ENCODE measurements around the gene ECSIT.

The ECSIT gene

GRCh38 chr19:11495481-11495880 lies 33.5 kb downstream of the ECSIT start:
- H3K27me3 ChIP-seq = no peaks in the 10 kb centered on the region
- DNase-seq = no peak
- no peak overlapping the region for H3K27ac ChIP-seq
- no peaks in the 10 kb centered on the region for H3K9me3 ChIP-seq
- intact Hi-C loops (cut with DNase I; ENCODE audit: low total_unique reads) = no loop called here
- H3K4me3 ChIP-seq = no peak overlapping the region
- no peaks in the 10 kb centered on the region for H3K4me1 ChIP-seq
- TF ChIP-seq, protein P1, sequence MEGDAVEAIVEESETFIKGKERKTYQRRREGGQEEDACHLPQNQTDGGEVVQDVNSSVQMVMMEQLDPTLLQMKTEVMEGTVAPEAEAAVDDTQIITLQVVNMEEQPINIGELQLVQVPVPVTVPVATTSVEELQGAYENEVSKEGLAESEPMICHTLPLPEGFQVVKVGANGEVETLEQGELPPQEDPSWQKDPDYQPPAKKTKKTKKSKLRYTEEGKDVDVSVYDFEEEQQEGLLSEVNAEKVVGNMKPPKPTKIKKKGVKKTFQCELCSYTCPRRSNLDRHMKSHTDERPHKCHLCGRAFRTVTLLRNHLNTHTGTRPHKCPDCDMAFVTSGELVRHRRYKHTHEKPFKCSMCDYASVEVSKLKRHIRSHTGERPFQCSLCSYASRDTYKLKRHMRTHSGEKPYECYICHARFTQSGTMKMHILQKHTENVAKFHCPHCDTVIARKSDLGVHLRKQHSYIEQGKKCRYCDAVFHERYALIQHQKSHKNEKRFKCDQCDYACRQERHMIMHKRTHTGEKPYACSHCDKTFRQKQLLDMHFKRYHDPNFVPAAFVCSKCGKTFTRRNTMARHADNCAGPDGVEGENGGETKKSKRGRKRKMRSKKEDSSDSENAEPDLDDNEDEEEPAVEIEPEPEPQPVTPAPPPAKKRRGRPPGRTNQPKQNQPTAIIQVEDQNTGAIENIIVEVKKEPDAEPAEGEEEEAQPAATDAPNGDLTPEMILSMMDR (IDR thresholded peaks at IDR 0.05) = no peak
- peaks cover 30 to 84% (median 59%) of the 10 kb centered on the region in 3 donors for H3K36me3 ChIP-seq

DNA sequence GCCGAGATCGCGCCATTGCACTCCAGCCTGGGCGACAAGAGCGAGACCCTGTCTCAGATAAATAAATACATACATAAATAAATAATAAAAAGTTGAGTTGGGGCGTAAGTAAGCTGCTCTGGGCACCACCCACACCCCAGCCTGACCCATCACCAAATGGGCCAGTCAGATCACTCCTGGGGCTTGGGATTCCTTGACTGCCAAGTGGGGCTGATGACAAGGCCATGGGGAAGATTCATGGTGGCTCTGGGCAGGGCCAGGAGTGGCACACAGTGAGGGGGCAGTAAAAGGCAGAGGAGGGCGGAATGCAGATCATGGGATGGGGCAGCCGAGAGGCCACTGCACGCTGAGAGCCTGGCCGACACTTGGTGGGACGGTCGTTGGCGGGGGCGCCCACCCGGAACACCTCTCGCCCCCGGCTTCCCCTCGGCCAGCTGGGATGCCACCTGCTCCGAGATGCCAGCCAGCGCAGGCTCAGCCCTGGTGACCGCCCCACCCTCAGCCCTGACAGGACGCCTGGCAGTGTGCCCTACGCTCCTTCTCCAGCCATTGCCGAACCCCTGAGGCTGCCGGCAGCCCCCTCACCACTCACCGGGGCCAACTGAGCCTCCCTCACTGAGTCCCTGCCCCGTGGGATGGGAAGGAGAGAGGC lies 34.2 kb downstream of the ECSIT start:
- H3K27me3 ChIP-seq = no peaks in the 10 kb centered on the region
- no peaks in the 10 kb centered on the region for H3K9me3 ChIP-seq
- intact Hi-C loops (cut with DNase I; ENCODE audit: low total_unique reads) = no loop called here
- H3K4me3 ChIP-seq = no peak overlapping the region
- DNase-seq = no peak
- no peaks in the 10 kb centered on the region for H3K4me1 ChIP-seq
- TF ChIP-seq, protein P1 (IDR thresholded peaks at IDR 0.05) = no peak
- H3K27ac ChIP-seq = no peak overlapping the region
- H3K36me3 ChIP-seq = peaks cover 34 to 87% (median 64%) of the 10 kb centered on the region in 3 donors

DNA sequence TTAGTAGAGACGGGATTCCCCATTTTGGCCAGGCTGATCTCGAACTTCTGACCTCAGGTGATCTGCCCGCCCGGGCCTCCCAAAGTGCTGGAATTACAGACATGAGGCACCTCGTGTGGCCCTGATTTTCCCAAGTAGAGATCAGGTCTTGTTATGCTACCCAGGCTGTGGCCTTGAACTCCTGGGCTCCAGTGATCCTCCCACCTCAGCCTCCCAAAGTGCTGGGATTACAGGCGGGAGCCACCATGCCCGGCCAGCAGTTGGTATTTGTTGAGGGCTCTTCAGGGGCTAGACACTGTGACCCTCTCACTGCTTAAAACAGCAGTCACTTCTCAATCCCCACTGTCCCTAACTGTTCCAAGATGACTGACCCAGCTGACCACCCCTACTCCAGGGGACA lies 39.6 kb downstream of the ECSIT start:
- Histone ChIP-seq H3K27me3 (peaks cover under 1 to 31% of the 10 kb centered on the region in 2 donors), H3K36me3 (peaks cover 24 to 93% (median 62%) of the 10 kb centered on the region in 3 donors), H3K4me3 (no peak overlapping the region), H3K27ac (no peak overlapping the region), H3K4me1 (no peaks in the 10 kb centered on the region), H3K9me3 (no peaks in the 10 kb centered on the region)
- intact Hi-C loops (cut with DNase I; ENCODE audit: low total_unique reads) = no loop called here
- DNase-seq = no peak
- TF ChIP-seq, protein P1 (IDR thresholded peaks at IDR 0.05) = no peak

DNA sequence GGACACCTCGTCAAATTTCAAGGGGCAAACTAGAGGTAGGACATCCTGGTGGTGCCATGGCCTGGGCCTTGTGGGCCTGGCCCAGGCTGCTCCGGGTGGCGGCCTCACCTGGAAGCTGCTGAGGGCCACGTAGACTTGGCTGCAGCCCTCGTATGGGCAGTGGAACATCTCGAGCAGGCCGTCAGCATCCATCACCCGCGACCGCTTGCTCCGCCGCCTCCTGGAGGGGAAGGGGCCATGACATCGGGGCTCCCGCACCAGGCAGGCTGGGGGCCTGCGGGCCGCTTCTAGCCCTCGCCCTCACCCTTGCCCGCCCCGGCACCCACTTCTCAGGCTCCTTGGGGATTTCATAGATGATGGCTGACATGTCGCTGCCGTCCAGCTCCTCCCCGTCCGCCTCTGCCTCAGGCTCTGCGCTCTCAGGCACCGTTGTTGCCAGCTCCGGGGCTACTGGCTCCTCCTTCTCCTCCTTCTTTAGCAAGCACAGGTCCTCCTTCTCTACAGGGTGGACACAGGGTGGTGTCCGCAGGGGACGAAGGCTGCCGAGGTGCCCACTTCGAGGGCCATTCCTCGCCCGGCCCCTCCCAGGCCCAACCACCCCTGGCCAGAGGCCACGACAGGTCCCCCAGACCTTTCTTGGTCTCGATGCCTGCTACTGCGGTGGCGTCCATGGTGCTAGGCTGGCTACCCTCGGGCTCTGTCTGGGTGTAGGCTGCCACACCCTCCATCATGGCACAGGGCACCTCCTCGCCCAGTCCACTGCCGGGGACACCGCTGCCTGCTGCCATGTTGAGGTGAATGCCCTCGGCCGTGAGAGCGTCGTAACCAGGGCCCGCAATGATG lies 42.1 kb downstream of the ECSIT start:
- Histone ChIP-seq H3K27ac (no peak overlapping the region), H3K4me1 (peaks cover 8 to 15% (median 13%) of the 10 kb centered on the region in 4 donors), H3K4me3 (no peak overlapping the region), H3K27me3 (peaks cover 13 to 56% of the 10 kb centered on the region in 2 donors), H3K9me3 (no peaks in the 10 kb centered on the region), H3K36me3 (peaks cover 32 to 82% (median 53%) of the 10 kb centered on the region in 3 donors)
- TF ChIP-seq, protein P1 (IDR thresholded peaks at IDR 0.05) = no peak
- no peak for DNase-seq
- intact Hi-C loops (cut with DNase I; ENCODE audit: low total_unique reads) = no loop called here

DNA sequence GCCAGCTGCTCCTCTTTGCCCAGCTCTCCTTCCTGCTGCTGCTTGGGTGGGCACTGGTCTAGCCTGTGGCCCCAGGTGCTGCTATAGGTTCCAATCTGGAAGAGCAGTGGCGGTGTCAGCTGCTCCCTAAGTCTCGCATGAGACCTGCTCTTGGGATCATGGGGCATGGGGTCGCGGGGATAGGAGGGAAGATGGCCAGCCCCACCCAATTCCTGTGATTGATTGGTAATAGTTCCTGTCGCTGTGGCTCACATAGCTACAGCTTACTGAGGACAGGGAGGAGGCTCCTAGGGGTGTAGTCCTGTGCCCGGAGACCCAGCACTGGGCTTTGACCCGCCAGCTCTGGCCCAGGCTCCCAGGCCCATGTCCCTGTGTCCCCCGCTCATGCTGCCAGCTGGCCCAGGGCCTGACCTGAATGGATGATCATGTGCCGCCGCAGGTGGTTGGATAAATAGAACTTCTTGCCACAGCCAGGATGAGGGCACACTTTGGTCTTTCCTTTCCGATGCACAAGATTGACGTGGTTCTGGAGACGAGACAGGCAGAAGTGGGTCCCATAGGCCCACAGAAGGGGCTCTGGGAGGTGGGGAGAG lies 43.6 kb downstream of the ECSIT start:
- intact Hi-C loops (cut with DNase I; ENCODE audit: low total_unique reads) = no loop called here
- peaks cover 23 to 68% (median 44%) of the 10 kb centered on the region in 3 donors for H3K36me3 ChIP-seq
- H3K27ac ChIP-seq = no peak overlapping the region
- no peak overlapping the region for H3K4me3 ChIP-seq
- no peaks in the 10 kb centered on the region for H3K9me3 ChIP-seq
- H3K27me3 ChIP-seq = peaks cover 22 to 72% of the 10 kb centered on the region in 2 donors
- TF ChIP-seq, protein P1 (IDR thresholded peaks at IDR 0.05) = no peak
- peaks cover 8 to 26% (median 25%) of the 10 kb centered on the region in 4 donors for H3K4me1 ChIP-seq
- DNase-seq = no peak

All from tibial artery (tissue), 4 donors.